T-cell (primary cell): Measurements from ENCODE around the gene DLG2. TPM values are rescaled to one million over a fixed set of nuclear protein-coding genes. Genes with fewer than 3 reads are reported as not detected.
A peak's percentile ranks its signal among the peaks of the same experiment; 100 is the strongest.

ENCODE experiments used
- ATAC-seq, 4 experiments: fragments of 200-7000 bp in 3 of 4; fragments of 150-1000 bp in 1 of 4; cut with Tn5 transposase; replicated peaks in 1 of 4; 1 replicate in 3 of 4; 2 replicates in 1 of 4; pipeline ENCODE4 v1.10.0; 2021; ENCODE audit warnings: moderate library complexity in 3 of 4, mild to moderate bottlenecking in 2 of 4, moderate number of reproducible peaks in 1 of 4
- CTCF ChIA-PET, 2 donors: fragments of 300-600 bp; sonication (Branson Sonifier 250); formaldehyde crosslinking; loops; one replicate each; lab custom pipeline; 2022; ENCODE audit warnings: antibody characterized with exemption in 2 of 2; lab: Charles Lee
- POLR2A ChIA-PET, 2 donors: fragments of 300-600 bp; sonication (Branson Sonifier 250); formaldehyde crosslinking; loops; one replicate each; lab custom pipeline; 2022; ENCODE audit warnings: antibody characterized with exemption in 2 of 2; lab: Charles Lee
- DNase-seq, 35 experiments: peaks; one replicate each; pipeline versions ENCODE4 v3.0.0 to v3.0.0-alpha.2; 2013 to 2023
- H3K27ac ChIP-seq: one replicate; pipeline ENCODE4 v1.5.1; 2013; ENCODE audit warnings: low read length
- H3K27me3 ChIP-seq, 2 experiments: replicated peaks in 1 of 2; 1 replicate in 1 of 2; 2 replicates in 1 of 2; pipeline versions ENCODE4 v1.6.1 to v1.7.0; 2013; ENCODE audit warnings: low read length in 1 of 2, mixed read lengths in 1 of 2; ENCODE audit not compliant: control insufficient read depth in 2 of 2, insufficient read depth in 2 of 2; ENCODE audit errors: extremely low read depth in 1 of 2
- H3K36me3 ChIP-seq, 2 donors: 1 replicate in 1 of 2; 2 replicates in 1 of 2; pipeline versions ENCODE4 v1.6.1 to v1.7.0; 2013; ENCODE audit warnings: low read length in 1 of 2; ENCODE audit not compliant: control insufficient read depth in 2 of 2, insufficient read depth in 1 of 2; ENCODE audit errors: extremely low read depth in 1 of 2
- H3K4me1 ChIP-seq, 2 experiments: 1 replicate in 1 of 2; 2 replicates in 1 of 2; pipeline versions ENCODE4 v1.6.1 to v1.7.0; 2013; ENCODE audit warnings: low read length in 2 of 2, mixed read lengths in 1 of 2; ENCODE audit not compliant: insufficient read depth in 2 of 2, control insufficient read depth in 1 of 2; ENCODE audit errors: extremely low read depth in 1 of 2
- H3K4me3 ChIP-seq, 2 donors: 1 replicate in 1 of 2; 2 replicates in 1 of 2; pipeline versions ENCODE4 v1.5.1 to v1.7.0; 2013; ENCODE audit warnings: mild to moderate bottlenecking in 2 of 2, low read length in 1 of 2, moderate library complexity in 1 of 2; ENCODE audit not compliant: control insufficient read depth in 1 of 2; ENCODE audit errors: extremely low read depth in 1 of 2
- H3K9me3 ChIP-seq: 2 replicates; pipeline ENCODE4 v1.7.0; 2013
- H3K27ac Mint-ChIP-seq, 2 donors: one replicate each; pipeline ENCODE4 v1.8.0; 2020 to 2021; ENCODE audit warnings: mild to moderate bottlenecking in 2 of 2, mixed read lengths in 2 of 2
- H3K27me3 Mint-ChIP-seq, 2 donors: one replicate each; pipeline ENCODE4 v1.8.0; 2021 to 2022; ENCODE audit warnings: mixed read lengths in 2 of 2
- H3K36me3 Mint-ChIP-seq: one replicate; pipeline ENCODE4 v1.8.0; 2021; ENCODE audit warnings: mixed read lengths
- H3K4me1 Mint-ChIP-seq, 3 donors: one replicate each; pipeline ENCODE4 v1.8.0; 2020 to 2022; ENCODE audit warnings: mixed read lengths in 3 of 3, mild to moderate bottlenecking in 1 of 3
- H3K4me3 Mint-ChIP-seq, 3 donors: one replicate each; pipeline ENCODE4 v1.8.0; 2020 to 2022; ENCODE audit warnings: mild to moderate bottlenecking in 3 of 3, mixed read lengths in 3 of 3, moderate library complexity in 3 of 3
- H3K9me3 Mint-ChIP-seq, 3 donors: one replicate each; pipeline ENCODE4 v1.8.0; 2020 to 2022; ENCODE audit warnings: mixed read lengths in 3 of 3
- WGBS: methylation state at CpG from one replicate; pipeline ENCODE4 v1.1.5; 2013; ENCODE audit warnings: missing lambda C conversion rate; ENCODE audit not compliant: insufficient coverage; 5-methylcytosine and 5-hydroxymethylcytosine counted together
- total RNA-seq, 35 experiments: library from RNA in 6 of 35; stranded (reverse) in 6 of 35; fragments of 120-200 nt in 1 of 35; gene quantifications; one replicate each; pipeline versions ENCODE4 v1.2.1 to v1.2.4 and lab custom pipeline; 2013 to 2026

The DLG2 gene
- total RNA-seq, 5 donors from 2014 or later (not counting 1 experiment from before 2014, with no cell fraction given), result 2.3 to 4.1 (median 2.9) TPM

DNA sequence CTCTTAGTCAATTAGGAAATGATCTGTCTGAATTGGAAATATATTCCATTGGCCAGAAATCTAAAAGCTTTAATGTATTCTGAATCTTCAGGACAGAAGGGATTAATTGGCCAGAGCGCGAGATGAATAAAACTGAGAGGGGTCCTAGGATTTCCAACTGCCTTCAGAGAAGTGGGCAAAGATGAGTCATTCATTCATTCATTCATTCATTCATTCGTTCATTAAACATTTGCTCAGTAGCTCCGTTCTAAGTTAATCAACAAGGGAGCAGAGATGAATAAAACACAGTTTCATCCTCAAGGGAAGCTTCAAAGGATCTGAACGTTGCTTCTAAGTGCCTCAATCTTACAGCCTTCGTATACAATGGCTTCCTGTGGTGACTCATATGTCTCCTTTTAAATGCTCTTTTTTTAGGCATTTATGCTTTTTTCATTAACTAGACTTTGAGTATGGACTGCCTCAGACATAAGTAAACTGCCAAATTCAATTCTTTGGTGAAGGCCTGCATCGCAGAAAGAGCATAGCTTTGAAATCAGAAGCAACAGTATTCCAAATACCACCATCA lies 1803.6 kb downstream of the DLG2 start:
- Histone ChIP-seq H3K36me3 (no peaks in the 10 kb centered on the region), H3K4me3 (no peak overlapping the region), H3K27ac (no peak overlapping the region), H3K9me3 (no peaks in the 10 kb centered on the region), H3K27me3 (no peaks in the 10 kb centered on the region), H3K4me1 (no peaks in the 10 kb centered on the region)
- ChIA-PET CTCF (interaction anchor here in 1 of 2 donors (1.4 kb wide), 1 partner anchor 956 kb away, joined by 3 read pairs; no protein-coding TSS in a partner anchor), POLR2A (interaction anchor here in 1 of 2 donors (0.6 kb wide), 1 partner anchor 926 kb away, joined by 3 read pairs; no protein-coding TSS in a partner anchor)
- Mint-ChIP-seq H3K9me3 (no peaks in the 10 kb centered on the region), H3K4me1 (no peaks in the 10 kb centered on the region), H3K27me3 (peaks cover 0 to 9% of the 10 kb centered on the region in 2 donors), H3K27ac (no peak overlapping the region), H3K36me3 (no peaks in the 10 kb centered on the region), H3K4me3 (no peak overlapping the region)
- WGBS, result 27% methylated on average over 2 of the region's 7 CpGs
- DNase-seq, result no peak
- ATAC-seq, result no peak

DNA sequence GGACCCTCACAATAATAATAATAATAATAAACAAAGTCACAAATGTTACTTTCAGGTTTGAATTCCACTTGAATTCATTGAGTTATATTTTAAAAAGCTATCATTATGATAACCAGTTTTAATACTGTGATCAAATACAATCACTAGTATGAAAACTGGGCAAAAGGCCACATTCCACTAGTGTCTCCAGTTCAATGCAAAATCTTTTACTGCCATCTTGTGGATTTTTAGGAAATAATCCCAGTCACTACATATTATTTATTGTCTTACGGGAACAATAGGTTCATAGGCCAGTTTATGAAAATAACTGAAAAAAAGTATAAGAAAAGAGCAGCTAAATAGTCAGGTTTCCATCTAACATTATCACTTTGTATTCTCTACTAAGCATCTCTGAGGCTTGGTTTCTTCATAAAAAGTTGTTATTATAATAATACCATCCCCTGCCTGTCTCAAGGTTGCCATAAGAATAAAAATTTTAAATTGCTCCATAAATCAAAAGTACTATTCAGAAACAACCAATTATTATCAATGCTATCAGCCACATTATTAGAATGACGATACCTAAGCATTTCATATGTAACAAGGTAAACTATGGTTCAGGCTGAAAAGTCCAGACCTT lies 1807.1 kb downstream of the DLG2 start:
- Histone ChIP-seq H3K4me3 (no peak overlapping the region), H3K4me1 (no peaks in the 10 kb centered on the region), H3K27ac (no peak overlapping the region), H3K9me3 (no peaks in the 10 kb centered on the region), H3K27me3 (no peaks in the 10 kb centered on the region), H3K36me3 (no peaks in the 10 kb centered on the region)
- DNase-seq (peak in 1 of 35 experiments; percentile 33), ATAC-seq (no peak)
- Mint-ChIP-seq H3K27ac (no peak overlapping the region), H3K9me3 (no peaks in the 10 kb centered on the region), H3K4me3 (no peak overlapping the region), H3K4me1 (no peaks in the 10 kb centered on the region), H3K27me3 (peaks cover 3 to 17% of the 10 kb centered on the region in 2 donors), H3K36me3 (no peaks in the 10 kb centered on the region)
- ChIA-PET POLR2A (interaction anchor here in 1 of 2 donors (0.7 kb wide), 1 partner anchor 949 kb away, joined by 4 read pairs; no protein-coding TSS in a partner anchor), CTCF (interaction anchor here (0.7 to 1.8 kb wide), 4 partner anchors 10 to 953 kb away, joined by 3 to 9 read pairs (median 3); no protein-coding TSS in a partner anchor)
- WGBS, result no CpG with 5 or more reads among the region's 2 CpGs

DNA sequence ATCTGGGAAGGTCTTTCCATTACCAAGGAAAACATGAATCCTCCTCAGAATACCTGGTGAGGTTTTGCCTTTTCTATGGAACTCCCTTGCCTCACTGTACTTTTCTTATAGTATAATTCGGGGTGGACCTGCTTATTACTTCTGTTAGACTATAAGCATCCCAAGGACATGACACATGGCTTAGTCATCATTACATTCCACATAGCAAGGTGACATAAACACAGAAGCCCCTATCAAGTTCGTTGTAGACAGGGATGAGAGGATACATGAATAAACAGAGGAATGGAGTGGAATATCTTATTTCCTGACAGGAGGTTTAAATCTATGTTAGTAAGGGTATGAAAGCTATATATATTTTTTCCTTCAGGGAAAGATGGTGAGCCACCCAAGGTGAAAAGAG lies 1808.8 kb downstream of the DLG2 start:
- H3K9me3 ChIP-seq, result no peaks in the 10 kb centered on the region
- no peak for ATAC-seq
- H3K4me1 ChIP-seq, result no peaks in the 10 kb centered on the region
- ChIA-PET POLR2A (interaction anchor here in 1 of 2 donors (0.6 kb wide), 1 partner anchor 1668 kb away, joined by 4 read pairs; no protein-coding TSS in a partner anchor), CTCF (interaction anchor here in 1 of 2 donors (0.6 to 0.8 kb wide), 2 partner anchors 12 to 15 kb away, joined by 3 read pairs; no protein-coding TSS in a partner anchor)
- no peaks in the 10 kb centered on the region for H3K36me3 Mint-ChIP-seq
- no peak overlapping the region for H3K27ac Mint-ChIP-seq
- no CpG with 5 or more reads among the region's 2 CpGs for WGBS
- no peak overlapping the region for H3K4me3 Mint-ChIP-seq
- H3K27me3 ChIP-seq, result no peaks in the 10 kb centered on the region
- no peaks in the 10 kb centered on the region for H3K9me3 Mint-ChIP-seq
- no peaks in the 10 kb centered on the region for H3K36me3 ChIP-seq
- no peak overlapping the region for H3K4me3 ChIP-seq
- no peak for DNase-seq
- H3K4me1 Mint-ChIP-seq, result no peaks in the 10 kb centered on the region
- H3K27me3 Mint-ChIP-seq, result peaks cover 6 to 17% of the 10 kb centered on the region in 2 donors
- H3K27ac ChIP-seq, result no peak overlapping the region

DNA sequence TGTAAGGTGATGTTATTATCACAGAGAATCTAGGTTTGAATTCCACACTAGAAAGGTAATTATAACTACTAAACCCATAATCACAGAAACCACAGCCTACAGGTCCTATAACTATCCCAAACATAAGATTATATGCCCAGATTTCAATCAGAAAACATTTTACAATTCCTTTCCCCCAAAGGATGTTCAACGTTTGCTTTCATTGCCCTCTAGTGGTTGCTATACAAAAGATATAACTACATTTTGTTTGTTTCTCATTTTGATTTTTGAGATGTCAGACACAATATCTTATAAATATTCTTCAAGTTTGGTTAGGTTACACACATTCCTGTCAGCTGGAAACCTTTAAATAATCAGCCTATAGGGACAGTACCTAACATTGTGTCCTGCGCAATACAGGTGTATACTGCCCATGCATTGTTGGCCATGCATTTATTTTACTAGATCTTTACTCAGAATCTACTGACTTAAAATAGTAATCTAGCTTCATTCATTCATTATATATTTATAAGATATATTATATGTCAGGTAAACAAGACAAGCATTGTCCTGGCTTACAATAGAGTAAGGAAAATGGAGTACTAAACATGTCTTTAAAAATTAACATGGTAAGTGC lies 1810.5 kb downstream of the DLG2 start:
- no peaks in the 10 kb centered on the region for H3K9me3 Mint-ChIP-seq
- no CpG with 5 or more reads among the region's 2 CpGs for WGBS
- no peaks in the 10 kb centered on the region for H3K36me3 Mint-ChIP-seq
- H3K4me1 Mint-ChIP-seq, result no peaks in the 10 kb centered on the region
- H3K4me3 ChIP-seq, result no peak overlapping the region
- ATAC-seq (no peak), DNase-seq (peak in 1 of 35 experiments; percentile 12)
- POLR2A ChIA-PET, result no interaction called here
- H3K4me3 Mint-ChIP-seq, result no peak overlapping the region
- CTCF ChIA-PET, result interaction anchor here in 1 of 2 donors (1.2 to 1.3 kb wide), 2 partner anchors 16 to 950 kb away, joined by 3 to 4 read pairs; no protein-coding TSS in a partner anchor
- H3K27me3 Mint-ChIP-seq, result peaks cover 6 to 21% of the 10 kb centered on the region in 2 donors
- no peaks in the 10 kb centered on the region for H3K27me3 ChIP-seq
- H3K4me1 ChIP-seq, result no peaks in the 10 kb centered on the region
- H3K36me3 ChIP-seq, result no peaks in the 10 kb centered on the region
- no peak overlapping the region for H3K27ac Mint-ChIP-seq
- H3K27ac ChIP-seq, result no peak overlapping the region
- no peaks in the 10 kb centered on the region for H3K9me3 ChIP-seq

DNA sequence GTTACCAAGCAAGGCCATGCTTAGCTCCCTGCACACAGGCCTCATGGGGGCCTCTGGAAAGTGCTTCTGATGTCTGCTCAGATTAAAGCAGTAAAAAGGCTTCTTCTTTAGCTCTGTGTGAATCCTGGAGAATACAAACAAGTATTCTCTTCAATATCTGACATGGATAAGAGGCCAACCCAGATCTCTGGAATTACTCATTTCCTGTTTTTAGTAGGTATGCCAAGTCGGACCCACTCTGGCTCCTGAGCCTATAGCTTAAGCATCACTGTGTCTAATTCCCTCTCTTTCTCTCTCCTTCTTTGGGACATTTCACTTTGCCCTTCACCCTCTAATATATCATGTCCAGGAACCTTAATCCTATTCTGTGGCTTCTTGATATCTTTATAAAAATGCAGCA lies 1811.4 kb downstream of the DLG2 start:
- Histone ChIP-seq H3K27me3 (no peaks in the 10 kb centered on the region), H3K27ac (no peak overlapping the region), H3K36me3 (no peaks in the 10 kb centered on the region), H3K4me3 (no peak overlapping the region), H3K9me3 (no peaks in the 10 kb centered on the region), H3K4me1 (no peaks in the 10 kb centered on the region)
- no peaks in the 10 kb centered on the region for H3K4me1 Mint-ChIP-seq
- no CpG with 5 or more reads among the region's 1 CpG for WGBS
- H3K9me3 Mint-ChIP-seq, result no peaks in the 10 kb centered on the region
- ChIA-PET POLR2A (no interaction called here), CTCF (interaction anchor here in 1 of 2 donors (1.2 to 1.3 kb wide), 2 partner anchors 15 to 948 kb away, joined by 3 to 4 read pairs; no protein-coding TSS in a partner anchor)
- no peak overlapping the region for H3K27ac Mint-ChIP-seq
- peaks cover 8 to 17% of the 10 kb centered on the region in 2 donors for H3K27me3 Mint-ChIP-seq
- H3K36me3 Mint-ChIP-seq, result no peaks in the 10 kb centered on the region
- H3K4me3 Mint-ChIP-seq, result no peak overlapping the region
- DNase-seq (no peak), ATAC-seq (no peak)

DNA sequence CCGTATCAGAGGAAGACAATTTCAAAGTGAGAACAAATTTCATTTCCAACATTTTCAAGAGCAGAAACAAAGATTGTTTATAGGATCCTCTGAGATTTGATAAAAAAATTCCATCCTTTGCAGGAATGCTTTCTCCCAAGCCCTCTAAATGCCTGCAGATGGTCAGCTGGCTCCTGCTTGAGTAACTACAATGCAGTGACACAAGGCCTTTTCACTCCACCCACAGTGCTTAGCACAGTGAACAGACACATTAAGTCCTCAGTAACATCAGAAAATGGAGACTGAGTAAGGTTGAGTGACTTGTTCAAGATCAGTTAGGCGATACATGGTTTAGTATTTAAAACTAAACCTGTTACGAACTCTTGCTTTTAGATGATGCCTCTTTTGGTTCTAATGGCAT lies 1813.8 kb downstream of the DLG2 start:
- Histone ChIP-seq H3K36me3 (no peaks in the 10 kb centered on the region), H3K9me3 (no peaks in the 10 kb centered on the region), H3K4me1 (no peaks in the 10 kb centered on the region), H3K4me3 (no peak overlapping the region), H3K27ac (no peak overlapping the region), H3K27me3 (no peaks in the 10 kb centered on the region)
- Mint-ChIP-seq H3K27me3 (peaks cover 12 to 22% of the 10 kb centered on the region in 2 donors), H3K4me1 (no peaks in the 10 kb centered on the region), H3K27ac (no peak overlapping the region), H3K4me3 (no peak overlapping the region), H3K9me3 (no peaks in the 10 kb centered on the region), H3K36me3 (no peaks in the 10 kb centered on the region)
- ChIA-PET CTCF (no interaction called here), POLR2A (no interaction called here)
- no CpG with 5 or more reads among the region's 3 CpGs for WGBS
- no peak for DNase-seq
- no peak for ATAC-seq
